PC-3 (cell line): ENCODE data around the gene SLC26A8. TPM values are rescaled to one million over a fixed set of nuclear protein-coding genes. Genes with fewer than 3 reads are reported as not detected.

Source experiments
- ATAC-seq: fragments of 200-7000 bp; cut with Tn5 transposase; 2 replicates; pipeline ENCODE4 v1.9.1; 2020; ENCODE audit warnings: mild to moderate bottlenecking, moderate library complexity
- BruUV-seq: library from RNA; stranded (reverse); fragments of 400-500 nt; replicated peaks from 2 replicates; lab custom pipeline; 2021; lab: Mats Ljungman, UMichigan
- CTCF ChIA-PET: fragments of 300-600 bp; sonication (Branson Sonifier 250); formaldehyde crosslinking; loops from one replicate; lab custom pipeline; 2022; ENCODE audit warnings: antibody characterized with exemption; lab: Charles Lee
- POLR2A ChIA-PET: fragments of 300-600 bp; sonication (Branson Sonifier 250); formaldehyde crosslinking; loops from one replicate; lab custom pipeline; 2022; ENCODE audit warnings: antibody characterized with exemption; ENCODE audit not compliant: unreplicated experiment; lab: Charles Lee
- DNase-seq: peaks from one replicate; pipeline ENCODE4 v3.0.0-alpha.2; 2015
- H2AFZ ChIP-seq: fragments of 300-600 bp; sonication (generic); 2 replicates; pipeline ENCODE4 v1.6.0; 2016; ENCODE audit warnings: antibody characterized with exemption, low read length
- H3F3A ChIP-seq: fragments of 300-600 bp; sonication (generic); one replicate; pipeline ENCODE4 v1.6.0; 2017; ENCODE audit warnings: antibody characterized with exemption, low read length, control low read depth, mild to moderate bottlenecking; ENCODE audit not compliant: unreplicated experiment
- H3K27ac ChIP-seq: fragments of 300-600 bp; sonication (generic); 2 replicates; pipeline ENCODE4 v1.5.1; 2016; ENCODE audit warnings: mild to moderate bottlenecking, low read length
- H3K27me3 ChIP-seq: fragments of 300-600 bp; sonication (generic); 2 replicates; pipeline ENCODE4 v1.6.1; 2016; ENCODE audit warnings: low read length, mixed read lengths
- H3K36me3 ChIP-seq: fragments of 300-600 bp; sonication (generic); 2 replicates; pipeline ENCODE4 v1.6.1; 2016; ENCODE audit warnings: low read depth, mixed run types, low read length, mixed read lengths
- H3K4me1 ChIP-seq: fragments of 300-600 bp; sonication (generic); 2 replicates; pipeline ENCODE4 v1.5.1; 2016; ENCODE audit warnings: low read length; ENCODE audit not compliant: insufficient read depth
- H3K4me2 ChIP-seq: fragments of 300-600 bp; sonication (generic); 2 replicates; pipeline ENCODE4 v1.6.0; 2016; ENCODE audit warnings: low read length
- H3K4me3 ChIP-seq: fragments of 300-600 bp; sonication (generic); 2 replicates; pipeline ENCODE4 v1.5.1; 2016; ENCODE audit warnings: mild to moderate bottlenecking, low read length, mixed read lengths
- H3K79me2 ChIP-seq: fragments of 300-600 bp; sonication (generic); 2 replicates; pipeline ENCODE4 v1.6.1; 2017; ENCODE audit warnings: low read length, mixed read lengths
- H3K9ac ChIP-seq: fragments of 300-600 bp; sonication (generic); 2 replicates; pipeline ENCODE4 v1.6.0; 2016; ENCODE audit warnings: mild to moderate bottlenecking, low read length
- H3K9me2 ChIP-seq: fragments of 300-600 bp; sonication (generic); replicated peaks from 2 replicates; pipeline ENCODE4 v1.6.1; 2016; ENCODE audit warnings: mixed run types, low read length, mixed read lengths
- H3K9me3 ChIP-seq: fragments of 300-600 bp; sonication (generic); 2 replicates; pipeline ENCODE4 v1.6.1; 2016; ENCODE audit warnings: low read length, mixed read lengths
- H4K20me1 ChIP-seq: fragments of 300-600 bp; sonication (generic); 2 replicates; pipeline ENCODE4 v1.6.1; 2016; ENCODE audit warnings: low read length, mixed read lengths
- EZH2 ChIP-seq: fragments of 300-600 bp; sonication (generic); IDR thresholded peaks from one replicate; pipeline ENCODE4 v1.6.1; 2017; ENCODE audit warnings: antibody characterized with exemption, mild to moderate bottlenecking, low read length; ENCODE audit not compliant: unreplicated experiment
- EZH2phosphoT487 ChIP-seq: fragments of 300-600 bp; sonication (generic); IDR thresholded peaks from 2 replicates; pipeline ENCODE4 v1.6.1; 2018; ENCODE audit warnings: mild to moderate bottlenecking, antibody characterized with exemption, low read length, borderline replicate concordance
- intact Hi-C: fragments of 100-400 bp; cut with micrococcal nuclease; formaldehyde crosslinking; loops from 2 replicates; pipeline ENCODE4 v1.9.0; 2023
- total RNA-seq: library from RNA; depleted of rRNA; stranded (reverse); fragments of >200 nt; gene quantifications from 2 replicates; pipeline ENCODE4 v1.2.3, GENCODE V29; 2014
- TF ChIP-seq, protein P1 (sequence below): fragments of 300-600 bp; sonication (generic); conservative IDR thresholded peaks from 2 replicates; pipeline ENCODE4 v1.5.1; 2017; ENCODE audit warnings: antibody characterized with exemption, low read depth, mild to moderate bottlenecking, low read length

Gene SLC26A8
- total RNA-seq, 1 experiment from 2014 or later: not detected

DNA sequence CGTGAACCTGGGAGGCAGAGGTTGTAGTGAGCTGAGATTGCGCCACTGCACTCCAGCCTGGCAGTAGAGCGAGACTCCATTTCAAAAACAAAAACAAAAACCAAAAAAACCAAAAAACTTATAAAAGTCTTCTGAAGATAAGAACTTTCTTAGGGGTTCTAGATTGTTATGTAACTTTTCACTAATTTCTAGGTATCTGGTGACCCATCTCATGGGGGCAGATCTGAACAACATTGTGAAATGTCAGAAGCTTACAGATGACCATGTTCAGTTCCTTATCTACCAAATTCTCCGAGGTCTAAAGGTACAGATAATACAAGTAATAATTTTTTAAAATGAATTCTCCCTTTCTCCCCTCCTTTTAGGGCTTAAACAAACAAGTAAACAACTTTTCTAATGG, 48.2 kb upstream of the SLC26A8 start:
- H3K36me3 ChIP-seq: peaks cover 21% of the 10 kb centered on the region
- no peaks in the 10 kb centered on the region for H3K9me3 ChIP-seq
- H3K4me1 ChIP-seq: no peaks in the 10 kb centered on the region
- H3K27ac ChIP-seq: no peak overlapping the region
- BruUV-seq: no TSS peak
- no peak overlapping the region for H2AFZ ChIP-seq
- H3K4me2 ChIP-seq: no peak overlapping the region
- ChIA-PET CTCF (no interaction called here), POLR2A (no interaction called here)
- no peaks in the 10 kb centered on the region for H3K27me3 ChIP-seq
- H3K9ac ChIP-seq: no peak overlapping the region
- H3K4me3 ChIP-seq: no peak overlapping the region
- ATAC-seq (no peak), DNase-seq (no peak)
- H3K79me2 ChIP-seq: peaks cover 48% of the 10 kb centered on the region
- peaks cover 15% of the 10 kb centered on the region for H4K20me1 ChIP-seq
- no peaks in the 10 kb centered on the region for H3K9me2 ChIP-seq
- intact Hi-C loops: no loop called here
- TF ChIP-seq EZH2phosphoT487: no peak
- TF ChIP-seq, protein P1, sequence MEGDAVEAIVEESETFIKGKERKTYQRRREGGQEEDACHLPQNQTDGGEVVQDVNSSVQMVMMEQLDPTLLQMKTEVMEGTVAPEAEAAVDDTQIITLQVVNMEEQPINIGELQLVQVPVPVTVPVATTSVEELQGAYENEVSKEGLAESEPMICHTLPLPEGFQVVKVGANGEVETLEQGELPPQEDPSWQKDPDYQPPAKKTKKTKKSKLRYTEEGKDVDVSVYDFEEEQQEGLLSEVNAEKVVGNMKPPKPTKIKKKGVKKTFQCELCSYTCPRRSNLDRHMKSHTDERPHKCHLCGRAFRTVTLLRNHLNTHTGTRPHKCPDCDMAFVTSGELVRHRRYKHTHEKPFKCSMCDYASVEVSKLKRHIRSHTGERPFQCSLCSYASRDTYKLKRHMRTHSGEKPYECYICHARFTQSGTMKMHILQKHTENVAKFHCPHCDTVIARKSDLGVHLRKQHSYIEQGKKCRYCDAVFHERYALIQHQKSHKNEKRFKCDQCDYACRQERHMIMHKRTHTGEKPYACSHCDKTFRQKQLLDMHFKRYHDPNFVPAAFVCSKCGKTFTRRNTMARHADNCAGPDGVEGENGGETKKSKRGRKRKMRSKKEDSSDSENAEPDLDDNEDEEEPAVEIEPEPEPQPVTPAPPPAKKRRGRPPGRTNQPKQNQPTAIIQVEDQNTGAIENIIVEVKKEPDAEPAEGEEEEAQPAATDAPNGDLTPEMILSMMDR: no peak
- no peak for TF ChIP-seq EZH2
- H3F3A ChIP-seq: no peaks in the 10 kb centered on the region

DNA sequence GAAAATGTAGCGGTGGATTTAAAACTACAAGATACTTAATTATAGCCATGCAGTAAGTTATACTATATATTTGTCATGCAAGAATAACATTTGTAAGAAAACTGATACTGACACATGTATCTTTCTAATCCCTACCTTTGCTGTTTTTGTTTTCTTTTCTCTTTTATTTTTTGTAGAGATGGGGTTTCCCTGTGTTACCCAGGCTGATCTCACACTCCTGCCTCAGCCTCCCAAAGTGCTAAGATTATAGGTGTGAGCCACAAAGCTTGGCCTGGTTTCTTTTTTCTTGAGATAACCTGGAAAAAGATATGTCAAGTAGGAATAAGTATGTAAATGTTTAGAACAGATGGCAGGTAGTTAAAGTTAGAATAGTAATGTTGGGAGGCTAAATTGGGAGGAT, 47.3 kb upstream of the SLC26A8 start:
- Histone ChIP-seq H3K9me3 (no peaks in the 10 kb centered on the region), H2AFZ (no peak overlapping the region), H3F3A (no peaks in the 10 kb centered on the region), H3K27ac (no peak overlapping the region), H3K4me3 (no peak overlapping the region), H3K79me2 (peaks cover 58% of the 10 kb centered on the region), H3K9ac (no peak overlapping the region), H3K4me2 (no peak overlapping the region), H4K20me1 (peaks cover 15% of the 10 kb centered on the region), H3K36me3 (peaks cover 12% of the 10 kb centered on the region), H3K4me1 (no peaks in the 10 kb centered on the region), H3K27me3 (no peaks in the 10 kb centered on the region), H3K9me2 (no peaks in the 10 kb centered on the region)
- intact Hi-C loops: no loop called here
- ChIA-PET CTCF (interaction anchor here (0.6 kb wide), 1 partner anchor 116 kb away, joined by 4 read pairs; no protein-coding TSS in a partner anchor), POLR2A (no interaction called here)
- DNase-seq (no peak), ATAC-seq (no peak)
- TF ChIP-seq EZH2 (no peak), EZH2phosphoT487 (no peak)
- BruUV-seq: no TSS peak

DNA sequence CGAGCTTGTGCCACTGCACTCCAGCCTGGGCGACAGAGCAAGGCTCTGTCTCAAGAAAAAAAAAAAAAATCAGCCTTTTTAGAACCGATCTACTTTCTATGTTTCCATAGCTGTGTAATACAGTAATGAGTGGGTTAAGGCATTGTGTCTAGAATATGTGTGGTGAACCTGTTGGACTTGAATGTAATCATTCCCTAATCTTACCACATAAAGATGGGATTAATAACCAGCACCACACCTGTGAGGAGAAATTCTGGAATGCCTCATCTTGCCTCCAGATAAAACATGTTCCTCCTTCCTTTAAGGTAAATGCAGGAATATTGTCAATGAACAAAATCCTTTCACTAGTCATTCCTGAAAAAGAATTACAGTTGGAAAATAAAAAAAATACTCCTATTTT, 46.8 kb upstream of the SLC26A8 start:
- intact Hi-C loops: no loop called here
- H3K4me1 ChIP-seq: no peaks in the 10 kb centered on the region
- no peaks in the 10 kb centered on the region for H3K9me2 ChIP-seq
- POLR2A ChIA-PET: no interaction called here
- no peak overlapping the region for H3K4me2 ChIP-seq
- no peak overlapping the region for H3K9ac ChIP-seq
- no peak overlapping the region for H3K27ac ChIP-seq
- peaks cover 8% of the 10 kb centered on the region; the same call in 1 of the 2 replicates for H3K36me3 ChIP-seq
- TF ChIP-seq EZH2: no peak
- TF ChIP-seq EZH2phosphoT487: no peak
- TF ChIP-seq, protein P1: no peak
- H3K27me3 ChIP-seq: no peaks in the 10 kb centered on the region
- DNase-seq (no peak), ATAC-seq (no peak)
- no peak overlapping the region for H2AFZ ChIP-seq
- no TSS peak for BruUV-seq
- CTCF ChIA-PET: interaction anchor here (0.6 kb wide), 1 partner anchor 117 kb away, joined by 4 read pairs; no protein-coding TSS in a partner anchor
- H3K9me3 ChIP-seq: no peaks in the 10 kb centered on the region
- H3K4me3 ChIP-seq: no peak overlapping the region
- H3F3A ChIP-seq: no peaks in the 10 kb centered on the region
- peaks cover 15% of the 10 kb centered on the region for H4K20me1 ChIP-seq
- peaks cover 62% of the 10 kb centered on the region for H3K79me2 ChIP-seq
